ENCODE data around the gene HMGCS2. TPM values are rescaled to one million over a fixed set of nuclear protein-coding genes. Genes with fewer than 3 reads are reported as not detected.

The HMGCS2 gene
- total RNA-seq, 2 donors from 2014 or later = not detected

DNA sequence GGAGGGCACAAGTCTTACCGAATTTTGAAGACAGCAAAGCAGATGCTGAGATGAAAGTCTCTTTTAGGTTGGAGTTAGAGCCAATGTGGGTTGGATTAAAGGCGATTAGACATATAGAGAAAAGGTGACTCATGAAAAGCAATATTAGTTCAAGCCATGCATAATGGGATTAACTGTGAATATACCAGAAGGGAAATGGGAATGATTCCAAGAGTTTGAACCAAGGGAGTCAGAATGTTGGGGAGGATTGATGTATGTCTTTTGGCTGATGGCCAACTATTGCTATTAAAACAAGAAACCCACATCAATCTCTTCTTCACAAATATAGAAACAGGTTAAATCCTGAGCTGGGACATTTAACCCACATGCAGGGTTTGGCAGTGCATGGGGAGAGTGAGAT lies 1.2 kb downstream of the HMGCS2 start:
- DNase-seq (ENCODE audit: low spot score) = no peak
- intact Hi-C loops (cut with DNase I) = no loop called here

DNA sequence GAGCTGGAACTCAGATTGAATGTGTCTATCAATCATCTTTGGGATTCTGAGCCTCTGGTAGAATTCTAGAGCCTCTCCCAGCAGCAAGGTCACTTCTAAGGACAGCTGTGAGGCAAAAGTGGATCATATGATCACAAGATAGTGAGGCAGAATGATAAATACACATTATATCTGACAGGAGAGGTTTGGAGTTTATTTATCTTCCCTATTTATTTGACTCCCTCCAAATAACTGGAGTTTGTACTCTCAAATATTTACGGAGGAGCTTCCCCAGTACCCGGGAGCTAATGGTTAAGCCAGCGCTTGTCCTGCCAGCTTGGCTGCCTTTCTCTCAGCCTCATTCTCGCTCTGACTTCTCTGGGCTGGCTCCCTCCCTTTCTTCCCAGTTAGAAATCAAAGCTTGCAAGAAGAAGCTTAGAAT lies 2.3 kb downstream of the HMGCS2 start:
- intact Hi-C loops (cut with DNase I) = no loop called here
- DNase-seq (ENCODE audit: low spot score) = no peak

DNA sequence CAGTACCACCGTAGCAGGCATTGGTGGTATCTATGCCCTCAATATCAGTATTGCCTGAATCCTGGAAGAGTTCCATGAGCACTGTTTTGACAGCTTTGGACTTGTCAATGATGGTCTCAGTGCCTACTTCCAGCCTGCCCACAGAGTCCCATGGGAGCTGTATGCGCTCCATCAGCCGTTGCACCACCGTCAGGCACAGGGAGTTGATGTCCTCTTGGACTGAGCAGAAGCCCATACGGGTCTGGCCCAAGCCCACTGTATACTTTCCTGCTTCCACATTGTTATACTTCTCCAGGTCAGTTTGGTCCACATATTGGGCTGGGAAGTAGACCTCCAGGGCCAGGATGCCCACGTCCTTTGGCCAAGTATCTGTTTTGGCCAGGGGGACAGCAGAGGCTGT lies 4.5 kb downstream of the HMGCS2 start:
- no peak for DNase-seq (ENCODE audit: low spot score)
- intact Hi-C loops (cut with DNase I) = no loop called here

DNA sequence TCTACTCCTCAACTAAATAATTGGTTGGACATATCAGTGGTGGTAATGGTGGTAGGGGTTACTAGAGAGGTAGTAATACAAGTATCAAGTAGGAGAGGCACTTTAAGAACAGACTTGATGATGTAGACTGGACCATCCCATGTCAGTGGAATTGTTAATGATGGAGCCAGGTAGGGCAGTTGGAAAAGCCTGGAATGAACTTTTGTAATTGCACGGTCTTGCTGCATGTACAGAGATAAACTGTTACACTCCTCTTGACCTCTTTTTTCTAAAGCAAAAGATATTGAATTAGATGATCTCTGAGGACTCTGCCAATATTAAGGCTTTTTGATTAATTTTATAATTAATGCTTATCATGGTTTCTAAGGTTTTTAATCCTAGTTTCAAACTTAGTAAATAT lies 5.8 kb downstream of the HMGCS2 start:
- no peak for DNase-seq (ENCODE audit: low spot score)
- intact Hi-C loops (cut with DNase I) = no loop called here

DNA sequence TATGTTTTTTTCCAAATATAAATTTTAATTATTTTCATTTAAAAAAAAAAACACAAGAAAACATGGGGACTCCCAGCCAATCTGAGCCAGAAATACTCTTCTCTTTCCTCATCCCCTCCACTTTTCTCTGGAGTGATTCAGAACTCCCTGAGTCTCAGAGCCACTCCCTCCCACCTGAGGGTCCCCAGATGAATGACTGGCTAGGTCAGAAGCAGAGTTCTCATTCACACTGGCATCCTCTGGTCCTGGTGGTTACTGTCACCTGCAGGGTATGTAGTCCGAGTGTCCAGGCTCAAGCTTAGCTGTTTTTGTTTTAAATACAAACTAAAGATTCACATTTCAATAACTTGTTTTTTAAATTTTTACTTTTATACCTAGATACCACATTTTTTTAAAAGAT lies 6.3 kb downstream of the HMGCS2 start:
- intact Hi-C loops (cut with DNase I) = no loop called here
- no peak for DNase-seq (ENCODE audit: low spot score)

DNA sequence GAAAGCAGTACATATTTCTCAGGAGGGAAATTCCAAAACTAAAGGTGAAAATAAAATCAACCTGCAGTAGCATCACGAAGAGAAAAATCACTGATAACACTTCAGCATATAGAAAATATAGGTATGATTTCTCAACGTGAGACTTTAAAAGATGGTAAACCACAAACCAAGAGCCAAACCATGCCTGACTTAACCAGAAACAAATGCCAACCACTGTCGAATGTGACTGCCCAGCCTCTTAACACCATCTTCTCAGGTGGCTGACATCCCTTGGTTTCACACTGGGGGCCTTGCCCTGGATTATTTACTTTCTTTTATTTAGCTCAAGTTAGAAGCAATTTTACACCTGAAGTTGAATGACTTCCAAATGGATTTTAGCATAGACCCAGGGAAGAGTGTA lies 10.1 kb downstream of the HMGCS2 start:
- DNase-seq (ENCODE audit: low spot score) = no peak
- intact Hi-C loops (cut with DNase I) = no loop called here

DNA sequence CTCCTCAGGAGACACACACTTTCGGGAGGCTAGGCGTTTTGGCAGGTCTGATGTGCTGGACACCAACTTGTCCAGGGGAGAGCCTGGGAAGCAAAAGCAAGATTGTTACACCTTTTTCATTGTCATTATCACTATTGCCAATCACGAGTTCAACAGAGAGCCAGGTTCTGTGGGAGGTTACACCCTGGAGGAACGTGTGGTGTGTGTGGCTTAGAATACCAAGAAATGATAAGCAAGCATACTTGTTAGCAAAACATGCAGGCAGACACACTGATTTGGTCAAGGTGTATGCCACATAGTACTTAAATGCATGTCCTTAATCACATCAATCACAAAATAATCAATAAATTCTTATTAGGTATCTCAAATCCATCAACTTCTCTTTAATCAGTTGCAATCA lies 16.1 kb downstream of the HMGCS2 start:
- intact Hi-C loops (cut with DNase I) = no loop called here
- DNase-seq (ENCODE audit: low spot score) = no peak

DNA sequence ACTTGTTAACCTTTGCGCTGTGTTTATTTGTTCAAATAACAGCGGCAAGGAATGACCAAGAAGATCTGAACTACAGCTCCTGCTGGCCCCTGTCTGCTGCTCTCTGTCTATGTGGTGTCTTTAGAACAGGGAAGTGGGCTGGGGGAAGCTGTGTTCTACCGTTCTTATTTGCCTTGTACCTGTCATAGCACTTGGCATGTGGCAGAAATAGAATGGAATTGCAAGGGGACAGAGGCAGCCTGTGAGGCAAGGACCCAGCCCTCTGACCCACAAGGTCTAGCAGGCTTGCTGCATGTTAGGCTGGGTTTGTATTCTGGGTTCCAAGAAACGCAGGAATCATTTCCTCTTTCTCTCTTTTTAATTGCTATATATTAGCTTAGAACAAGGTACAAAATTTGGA lies 20.7 kb downstream of the HMGCS2 start:
- no peak for DNase-seq (ENCODE audit: low spot score)
- intact Hi-C loops (cut with DNase I) = no loop called here

DNA sequence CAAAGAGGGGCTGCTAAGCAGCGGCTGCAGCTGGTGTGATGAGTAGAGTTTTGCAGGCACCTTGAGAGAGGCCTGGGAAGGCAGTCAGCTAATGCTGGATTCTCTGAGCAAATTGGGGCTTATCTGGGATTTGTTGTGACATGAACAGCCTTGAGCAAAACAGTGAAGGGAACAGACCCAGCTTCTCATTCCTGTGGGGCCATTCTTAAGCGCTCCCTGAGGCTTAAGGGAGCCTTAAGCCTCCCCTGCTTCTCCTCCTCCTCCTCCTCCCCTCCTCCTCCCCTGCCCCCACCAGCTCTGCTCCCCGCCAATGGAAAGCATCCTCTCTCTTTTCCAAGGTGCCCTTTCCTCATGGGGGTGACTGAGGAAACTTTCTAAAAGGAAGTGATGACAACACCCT lies 21.3 kb downstream of the HMGCS2 start:
- intact Hi-C loops (cut with DNase I) = no loop called here
- DNase-seq (ENCODE audit: low spot score) = no peak

DNA sequence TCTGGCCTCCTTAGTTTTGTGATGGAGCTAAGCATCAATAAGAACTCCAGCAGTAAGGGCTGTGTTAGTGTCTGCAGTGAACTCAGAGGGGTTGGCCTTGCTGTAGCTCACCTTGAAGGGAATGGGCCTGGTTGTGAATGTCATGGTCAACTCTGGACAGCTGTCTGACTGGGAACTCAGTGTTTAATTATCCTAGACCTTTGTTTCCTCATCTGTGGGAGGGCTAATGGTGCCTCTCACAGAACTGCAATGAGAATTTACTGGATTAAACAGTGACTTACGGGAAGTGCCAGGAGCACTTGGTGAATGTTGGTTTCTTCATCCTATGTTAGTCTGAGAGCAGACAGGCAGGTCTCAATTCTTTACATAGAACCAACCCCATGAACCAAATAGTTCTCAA lies 23.7 kb downstream of the HMGCS2 start:
- no peak for DNase-seq (ENCODE audit: low spot score)
- intact Hi-C loops (cut with DNase I) = no loop called here

DNA sequence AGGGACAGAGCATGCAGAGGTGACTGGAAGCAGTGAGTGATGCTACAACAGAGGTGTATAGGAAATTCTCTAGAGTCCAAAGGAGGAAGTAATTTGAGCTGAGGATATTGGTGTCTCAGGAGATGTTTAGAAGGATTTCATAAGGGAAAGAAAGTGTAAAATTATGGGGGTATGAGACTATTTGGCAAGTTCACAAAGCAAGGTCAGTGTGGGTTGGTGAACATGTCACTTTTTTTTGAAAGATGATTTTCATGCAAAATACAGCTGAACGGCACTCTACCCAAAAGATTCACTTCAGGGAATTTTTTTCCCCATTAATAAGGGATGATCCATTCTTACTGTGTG lies 24.1 kb downstream of the HMGCS2 start:
- intact Hi-C loops (cut with DNase I) = no loop called here
- no peak for DNase-seq (ENCODE audit: low spot score)

DNA sequence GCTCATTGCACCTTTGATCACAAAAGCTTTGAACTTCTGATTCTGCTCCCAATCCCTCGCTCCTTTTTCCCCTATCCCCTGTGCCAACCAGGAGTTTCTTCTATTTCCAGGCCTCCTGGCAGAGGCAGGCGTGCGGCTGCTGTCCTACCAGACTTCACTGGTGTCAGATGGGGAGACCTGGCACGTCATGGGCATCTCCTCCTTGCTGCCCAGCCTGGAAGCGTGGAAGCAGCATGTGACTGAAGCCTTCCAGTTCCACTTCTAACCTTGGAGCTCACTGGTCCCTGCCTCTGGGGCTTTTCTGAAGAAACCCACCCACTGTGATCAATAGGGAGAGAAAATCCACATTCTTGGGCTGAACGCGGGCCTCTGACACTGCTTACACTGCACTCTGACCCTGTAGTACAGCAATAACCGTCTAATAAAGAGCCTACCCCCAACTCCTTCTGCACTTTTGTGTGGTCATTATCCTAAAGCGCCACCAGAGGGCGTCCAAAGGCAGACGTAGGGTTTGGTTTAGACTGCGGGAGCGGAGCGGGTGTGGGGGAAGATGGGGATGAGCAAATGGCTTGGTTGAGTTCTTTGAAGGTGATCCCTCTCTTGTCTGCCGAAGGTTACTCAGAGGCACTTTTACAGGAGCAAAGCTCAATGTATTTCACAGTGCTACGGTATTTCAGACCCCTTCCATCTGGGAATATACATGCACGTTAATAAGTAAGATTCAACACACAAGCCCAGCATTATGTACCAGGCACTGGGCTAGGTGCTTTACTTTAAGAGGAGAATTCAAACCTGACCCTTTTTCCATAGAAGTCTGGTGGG lies 24.7 kb downstream of the HMGCS2 start:
- DNase-seq (ENCODE audit: low spot score) = no peak
- intact Hi-C loops (cut with DNase I) = no loop called here

DNA sequence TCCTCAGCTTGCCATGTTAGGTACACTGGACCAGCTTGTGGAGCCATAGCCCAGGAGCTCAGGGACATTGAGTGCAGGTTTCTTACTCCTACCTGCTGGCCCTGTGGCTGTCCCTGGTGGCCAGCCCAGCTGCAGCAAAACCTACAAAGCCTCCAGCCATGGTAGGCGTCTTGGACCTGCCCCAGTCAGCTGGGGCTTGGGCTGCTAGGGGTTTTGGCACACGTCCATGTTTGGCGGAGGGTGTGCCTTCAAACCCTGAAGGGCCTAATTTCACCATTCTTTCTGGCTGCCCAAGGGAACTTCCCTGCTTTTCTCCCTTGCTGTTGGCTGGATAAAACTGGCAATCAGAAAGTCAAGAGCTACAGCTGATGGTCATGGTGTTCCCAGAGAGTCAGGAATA lies 25.4 kb downstream of the HMGCS2 start:
- no peak for DNase-seq (ENCODE audit: low spot score)
- intact Hi-C loops (cut with DNase I) = no loop called here

DNA sequence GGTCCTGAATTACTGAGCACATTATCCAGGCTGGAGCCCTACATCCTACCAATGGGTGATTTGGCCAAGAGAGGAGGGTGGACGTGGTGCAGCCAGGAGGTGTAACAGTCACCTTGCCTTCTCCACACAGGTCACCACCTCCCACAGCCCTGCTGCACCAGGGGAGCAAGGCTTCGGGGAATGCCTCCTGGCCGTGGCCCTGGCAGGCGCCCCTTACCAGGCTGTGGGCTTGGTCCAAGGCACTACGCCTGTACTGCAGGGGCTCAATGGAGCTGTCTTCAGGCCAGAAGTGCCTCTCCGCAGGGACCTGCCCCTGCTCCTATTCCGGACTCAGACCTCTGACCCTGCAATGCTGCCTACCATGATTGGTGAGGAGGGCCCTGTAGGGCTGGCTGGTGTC lies 26.0 kb downstream of the HMGCS2 start:
- intact Hi-C loops (cut with DNase I) = no loop called here
- DNase-seq (ENCODE audit: low spot score) = no peak

DNA sequence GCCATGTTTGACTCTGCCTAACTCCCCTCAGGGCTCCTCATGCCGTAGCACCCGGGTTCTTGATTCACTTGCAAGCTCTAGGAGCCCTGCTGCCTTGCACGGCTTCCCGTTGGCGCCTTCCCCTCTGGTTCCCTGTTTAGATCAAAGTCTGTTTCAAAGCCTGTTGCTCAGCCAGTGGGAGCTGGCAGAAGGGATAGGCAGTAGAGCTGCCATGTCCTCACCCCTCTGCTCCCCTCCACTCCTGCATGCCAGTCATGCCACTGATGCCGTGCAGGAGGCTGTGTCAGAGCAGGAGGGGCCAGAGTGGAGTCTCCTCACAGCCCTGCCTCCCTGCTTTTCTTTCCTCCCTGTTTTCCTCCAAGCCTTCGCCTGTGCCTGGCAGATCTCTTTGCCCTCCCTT lies 26.5 kb downstream of the HMGCS2 start:
- no peak for DNase-seq (ENCODE audit: low spot score)
- intact Hi-C loops (cut with DNase I) = no loop called here

DNA sequence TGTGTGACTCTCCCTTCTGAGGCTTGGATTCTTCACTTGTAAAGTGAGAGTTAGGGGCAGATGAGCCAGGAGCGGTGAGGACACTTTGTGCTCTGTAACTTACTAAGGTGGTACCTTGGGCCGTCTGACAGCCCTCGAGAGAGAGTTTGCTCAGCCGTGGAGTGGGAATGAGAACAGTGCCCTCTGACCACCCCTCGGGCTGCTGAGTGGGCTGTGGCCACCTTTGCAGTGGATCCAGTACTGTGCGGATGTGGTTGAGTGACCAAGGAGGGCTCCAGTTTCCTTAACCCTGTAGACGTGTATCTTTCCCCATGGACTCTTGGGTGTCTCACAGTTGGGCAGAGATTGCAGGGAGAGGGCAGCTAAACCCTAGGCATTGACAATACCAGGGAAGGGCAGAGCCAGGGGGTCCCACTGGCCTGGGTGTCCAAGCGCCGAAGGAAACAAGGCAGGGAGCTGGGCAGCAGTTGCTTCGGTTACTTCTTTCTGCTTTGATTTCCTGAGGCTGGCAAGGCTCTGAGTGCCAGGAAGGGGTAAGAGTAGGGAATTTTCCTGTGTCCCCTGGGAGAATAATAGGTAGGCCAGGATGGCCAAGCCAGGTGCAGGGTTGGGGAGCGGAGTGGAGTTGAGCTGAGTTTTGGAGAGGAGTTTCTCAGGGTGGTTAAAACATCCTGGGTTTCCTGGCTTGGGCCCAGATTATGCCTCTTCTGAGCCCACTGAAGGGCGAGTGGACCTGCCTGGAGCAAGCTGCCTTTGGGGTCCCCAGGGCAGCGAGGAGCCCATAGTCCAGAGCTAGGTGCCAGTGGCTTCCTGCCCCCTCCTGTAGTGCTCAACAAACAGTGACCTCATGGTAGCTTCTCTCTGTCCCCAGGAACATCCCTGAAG lies 27.6 kb downstream of the HMGCS2 start:
- intact Hi-C loops (cut with DNase I) = no loop called here

DNA sequence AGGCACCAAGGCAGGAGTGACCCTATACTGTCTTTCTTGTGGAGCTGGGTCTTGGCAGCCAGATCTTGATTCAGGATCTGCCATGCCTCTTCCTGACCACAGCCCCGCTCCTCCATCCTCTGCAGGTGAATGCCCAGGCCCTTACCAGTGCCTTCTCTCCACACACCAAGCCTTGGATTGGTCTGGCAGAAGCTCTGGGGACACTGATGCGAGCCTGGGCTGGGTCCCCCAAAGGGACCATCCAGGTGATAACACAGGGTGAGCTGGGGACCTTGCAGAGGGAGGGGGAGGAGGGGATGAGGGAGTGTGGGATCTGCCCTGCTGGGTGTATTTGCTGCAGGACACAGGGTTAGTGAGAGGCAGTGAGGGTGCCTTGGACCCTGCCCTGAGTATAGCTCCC lies 28.4 kb downstream of the HMGCS2 start:
- intact Hi-C loops (cut with DNase I) = no loop called here
- DNase-seq (ENCODE audit: low spot score) = no peak

More for the DNA sequence above, 27.6 kb downstream of the HMGCS2 start:
- DNase-seq (ENCODE audit: low spot score) = no peak

DNA sequence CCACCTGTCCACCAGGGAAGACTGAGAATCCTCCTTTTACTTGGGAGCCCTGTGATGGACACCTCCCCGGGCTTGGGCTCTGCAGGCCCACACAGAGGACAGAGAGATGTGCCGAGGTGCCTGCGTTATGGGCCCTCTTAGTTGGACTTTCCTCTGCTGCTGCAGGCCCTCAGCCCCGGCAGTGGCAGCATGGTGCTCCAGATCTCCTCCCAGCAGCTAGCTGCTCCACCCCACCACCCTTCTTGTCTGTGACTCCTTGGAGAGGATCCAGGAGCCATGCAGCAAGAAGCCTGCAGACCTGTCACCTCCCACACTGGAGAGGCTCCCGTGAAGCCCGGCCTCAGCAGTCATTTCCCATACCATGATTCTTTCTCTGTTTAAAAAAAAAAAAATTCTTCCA lies 29.6 kb downstream of the HMGCS2 start:
- intact Hi-C loops (cut with DNase I) = no loop called here

DNA sequence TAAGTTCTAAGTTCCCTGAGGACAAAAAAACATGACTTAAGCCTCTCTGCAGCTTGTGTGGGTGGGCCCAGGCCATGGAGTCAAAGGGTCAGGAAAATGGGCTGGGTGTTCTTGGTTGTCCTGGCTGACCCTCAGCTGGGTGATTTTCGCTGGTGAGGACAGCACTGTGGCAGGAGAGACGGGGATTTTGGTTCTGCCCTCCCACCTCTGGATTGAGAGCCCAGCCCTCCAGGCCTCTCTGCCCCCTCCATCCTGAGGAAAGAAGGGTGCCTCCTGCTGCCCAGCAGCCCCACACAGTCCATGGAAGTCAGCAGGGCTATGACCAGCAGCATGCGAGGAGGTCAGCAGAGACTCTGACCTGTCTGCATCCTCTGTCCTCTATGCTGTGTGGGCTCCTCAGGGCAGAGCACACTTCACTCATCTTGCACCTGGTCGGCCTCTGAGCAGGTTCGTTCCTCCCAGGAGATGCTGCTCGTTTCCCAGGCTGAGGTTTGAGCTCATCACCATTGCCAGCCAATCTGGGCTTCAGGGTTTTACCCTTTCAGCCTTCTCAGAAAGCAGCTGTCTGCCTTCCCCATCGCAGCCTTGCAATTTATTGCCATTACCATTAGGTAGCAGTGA lies 30.5 kb downstream of the HMGCS2 start:
- intact Hi-C loops (cut with DNase I) = no loop called here
- DNase-seq (ENCODE audit: low spot score) = no peak

More for the DNA sequence above, 29.6 kb downstream of the HMGCS2 start:
- DNase-seq (ENCODE audit: low spot score) = no peak

DNA sequence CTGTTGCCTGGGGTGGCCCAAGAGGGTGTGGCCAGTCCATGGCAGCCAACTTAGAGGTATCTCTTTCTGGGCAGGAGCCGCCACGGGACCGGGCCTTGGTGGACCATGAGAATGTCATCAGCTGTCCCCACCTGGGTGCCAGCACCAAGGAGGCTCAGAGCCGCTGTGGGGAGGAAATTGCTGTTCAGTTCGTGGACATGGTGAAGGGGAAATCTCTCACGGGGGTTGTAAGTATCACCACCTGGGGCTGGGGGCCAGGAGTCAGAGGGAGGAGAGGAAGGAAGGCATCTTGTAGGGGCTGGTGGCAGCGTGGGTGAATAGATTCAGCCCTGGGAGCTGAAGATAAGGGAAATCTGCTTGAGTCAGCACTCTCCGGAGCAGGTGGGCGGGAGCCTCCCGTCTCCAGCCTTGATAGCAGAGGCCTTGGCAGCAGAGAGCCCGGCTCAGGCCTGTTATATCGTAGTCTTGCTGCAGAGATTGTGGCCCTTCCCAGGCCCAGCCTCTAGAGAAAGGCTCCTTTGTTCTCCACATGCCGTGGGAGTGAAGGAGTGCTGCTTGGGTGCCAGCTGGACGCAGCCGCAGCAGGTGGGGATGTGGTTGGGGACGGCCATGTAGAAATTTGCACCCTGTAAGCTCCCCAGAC lies 31.5 kb downstream of the HMGCS2 start:
- DNase-seq (ENCODE audit: low spot score) = no peak
- intact Hi-C loops (cut with DNase I) = no loop called here

Data from posterior vena cava (tissue), 2 donors.